Bone marrow (tissue), 2 donors: ENCODE data around the gene SMCR8.
"Not testable (repeated sequence)": the region's sequence is repeated elsewhere in the genome, so short reads cannot be mapped to it uniquely, and the experiment has no call there.

Source experiments
- DNase-seq, 2 donors: peaks; one replicate each; lab custom pipeline; 2025; lab: John Stamatoyannopoulos, UW

Gene SMCR8

DNA sequence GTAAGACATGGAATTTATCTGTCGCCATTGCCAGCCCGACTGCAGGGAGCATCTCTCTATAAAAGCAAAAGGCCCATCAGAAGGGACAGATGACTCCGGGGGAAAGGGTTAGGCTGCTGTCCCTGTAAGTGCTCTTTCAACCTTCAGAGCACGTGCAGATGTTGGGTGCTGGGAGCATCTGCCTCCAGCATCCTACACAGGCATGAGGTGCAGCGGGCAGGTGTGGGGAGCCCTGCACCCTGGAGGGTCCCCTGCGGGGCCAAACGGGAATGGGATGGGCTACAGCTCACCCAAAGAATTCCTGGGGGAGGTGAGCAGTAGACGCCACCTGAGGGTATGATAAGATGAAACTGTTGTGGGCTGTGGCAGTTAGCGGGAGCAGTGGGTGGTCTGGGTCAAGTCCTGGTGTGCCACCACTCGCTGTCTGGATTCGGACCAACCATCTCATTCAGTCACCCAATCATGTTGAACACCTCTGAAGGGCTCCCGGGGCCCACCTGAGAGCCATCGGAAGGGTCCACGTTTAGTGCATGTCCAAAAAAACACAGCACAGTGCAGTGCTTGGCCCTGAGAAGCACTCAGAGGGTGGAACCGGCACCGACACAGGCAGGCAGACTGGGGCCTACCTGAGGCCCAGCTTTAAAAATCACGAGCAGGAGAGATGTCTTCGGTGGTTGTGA, 3.8 kb downstream of the SMCR8 start:
- DNase-seq = no peak

DNA sequence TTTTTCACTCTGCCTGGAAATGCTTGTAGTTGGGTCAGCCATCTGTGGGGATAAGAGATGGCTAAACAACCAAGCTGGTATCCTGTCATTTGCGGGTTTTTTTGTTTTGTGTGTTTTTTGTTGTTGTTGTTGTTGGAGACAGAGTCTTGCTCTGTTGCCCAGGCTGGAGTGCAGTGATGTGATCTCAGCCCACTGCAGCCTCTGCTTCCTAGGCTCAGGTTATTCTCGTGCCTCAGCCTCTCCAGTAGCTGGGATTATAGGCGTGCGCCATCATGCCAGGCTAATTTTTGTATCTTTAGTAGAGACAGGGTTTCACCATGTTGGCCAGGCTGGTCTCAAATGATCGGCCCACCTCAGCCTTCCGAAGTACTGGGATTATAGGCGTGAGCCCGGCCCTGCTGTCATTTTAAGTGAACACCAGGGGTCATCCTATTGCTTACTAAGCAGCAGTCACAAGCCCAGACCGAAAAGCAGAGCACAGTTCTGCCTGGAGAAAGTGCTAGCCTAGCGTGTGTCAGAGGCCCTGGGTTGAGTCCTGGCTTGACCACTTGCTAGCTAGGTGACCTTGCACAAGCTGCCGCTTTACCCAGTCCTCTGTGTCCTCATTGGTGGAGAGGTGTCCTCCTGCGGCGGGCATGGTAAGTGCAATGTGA, 4.6 kb downstream of the SMCR8 start:
- DNase-seq = no peak

DNA sequence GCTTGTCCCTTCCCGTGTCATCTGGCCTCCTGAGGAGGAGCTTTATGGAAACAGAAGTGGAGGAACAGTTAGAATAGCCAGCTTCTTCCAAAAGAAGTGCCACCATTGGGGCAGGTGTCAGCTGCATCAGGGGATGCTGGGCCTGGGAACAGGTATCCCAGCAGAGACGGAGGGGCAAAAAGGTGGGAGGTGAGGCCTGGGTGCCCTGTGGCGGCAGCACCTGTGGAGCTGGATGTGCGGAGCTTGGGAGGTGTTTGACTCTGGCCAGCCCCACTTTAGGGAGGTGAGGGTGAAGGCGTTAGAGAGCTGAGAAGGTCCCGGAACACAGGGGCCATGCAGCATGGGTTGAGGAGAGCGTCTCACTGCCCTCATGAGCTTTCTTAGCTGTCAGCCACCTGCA, 5.2 kb downstream of the SMCR8 start:
- no peak for DNase-seq

DNA sequence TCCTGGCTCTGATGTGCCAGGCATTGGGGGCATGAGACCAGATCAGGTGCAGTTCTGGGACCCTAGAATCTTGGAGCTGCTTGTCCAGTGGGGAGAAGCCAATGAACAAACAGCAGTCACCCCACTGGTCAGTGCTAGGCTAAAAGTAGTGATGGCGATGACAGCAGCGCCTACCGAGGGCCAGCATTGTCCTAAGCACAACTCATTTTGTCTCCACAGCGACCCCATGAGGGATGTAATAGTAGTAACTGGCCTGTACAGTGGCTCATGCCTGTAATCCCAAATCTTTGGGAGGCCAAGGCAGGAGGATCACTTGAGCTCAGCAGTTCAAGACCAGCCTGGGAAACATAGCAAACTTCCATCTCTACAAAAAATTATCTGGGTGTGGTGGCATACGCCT, 6.2 kb downstream of the SMCR8 start:
- DNase-seq = no peak

DNA sequence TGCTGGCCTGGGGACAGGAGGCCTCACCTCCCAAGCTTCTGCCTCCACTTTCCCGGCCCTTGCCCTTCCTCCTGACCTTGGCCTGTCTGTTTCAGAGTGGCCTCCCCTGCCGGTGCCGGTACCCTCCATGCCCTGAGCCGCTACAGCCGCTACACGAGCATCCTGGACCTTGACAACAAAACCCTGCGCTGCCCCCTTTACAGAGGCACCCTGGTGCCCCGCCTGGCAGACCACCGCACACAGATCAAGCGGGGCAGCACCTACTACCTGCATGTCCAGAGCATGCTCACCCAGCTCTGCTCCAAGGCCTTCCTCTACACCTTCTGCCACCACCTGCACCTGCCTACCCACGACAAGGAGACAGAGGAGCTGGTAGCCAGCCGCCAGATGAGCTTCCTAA, 7.4 kb downstream of the SMCR8 start:
- no peak for DNase-seq

DNA sequence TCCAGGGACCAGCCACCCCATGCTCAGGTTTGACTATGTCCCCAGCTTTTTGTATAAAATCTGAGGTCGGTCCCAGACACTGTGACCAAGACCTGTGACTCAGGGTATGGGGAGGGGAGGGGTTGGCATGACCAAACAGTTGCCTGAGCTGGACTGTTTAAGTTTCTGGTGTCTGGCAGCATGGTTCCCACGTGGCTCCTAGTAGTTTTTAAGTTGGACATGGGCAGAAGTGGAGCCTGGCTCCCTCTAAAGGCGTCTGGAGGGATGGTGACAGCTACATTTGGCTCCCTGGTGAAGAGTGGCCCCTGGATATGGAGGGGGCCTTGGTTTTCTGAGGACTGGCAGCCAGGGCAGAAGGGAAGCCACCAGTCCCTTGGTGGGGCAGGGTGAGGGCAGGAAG, 7.9 kb downstream of the SMCR8 start:
- DNase-seq = no peak

DNA sequence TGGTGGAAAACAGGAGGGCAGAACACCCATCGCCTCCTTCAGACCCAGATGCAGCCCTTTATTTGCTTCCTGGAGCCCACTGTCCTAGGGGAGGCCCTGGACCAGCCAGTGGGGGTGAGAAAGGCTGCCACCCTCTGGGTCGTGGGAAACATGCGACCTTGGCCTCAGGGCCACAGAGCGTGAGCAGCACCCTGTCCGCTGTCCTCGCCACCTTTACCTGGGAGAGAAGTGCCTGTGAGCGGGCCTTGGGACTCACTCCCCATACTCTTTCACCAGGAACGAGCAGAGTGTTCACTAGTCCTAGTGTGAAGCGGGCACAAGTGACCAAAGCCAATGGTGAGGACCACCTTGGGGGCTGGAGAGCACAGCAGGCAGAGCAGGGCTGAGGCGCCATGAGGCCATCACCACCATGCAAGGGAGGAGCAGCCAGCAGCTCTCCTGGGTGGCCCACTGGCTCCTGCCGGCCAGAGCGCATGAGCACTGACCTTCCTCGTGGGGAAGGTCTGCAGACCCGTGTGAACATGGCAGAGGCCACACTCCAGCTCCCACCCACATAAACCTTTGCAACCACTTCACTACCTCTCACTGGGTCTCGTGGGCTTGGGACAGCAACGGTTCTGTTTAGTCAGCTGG, 8.5 kb downstream of the SMCR8 start:
- no peak for DNase-seq

DNA sequence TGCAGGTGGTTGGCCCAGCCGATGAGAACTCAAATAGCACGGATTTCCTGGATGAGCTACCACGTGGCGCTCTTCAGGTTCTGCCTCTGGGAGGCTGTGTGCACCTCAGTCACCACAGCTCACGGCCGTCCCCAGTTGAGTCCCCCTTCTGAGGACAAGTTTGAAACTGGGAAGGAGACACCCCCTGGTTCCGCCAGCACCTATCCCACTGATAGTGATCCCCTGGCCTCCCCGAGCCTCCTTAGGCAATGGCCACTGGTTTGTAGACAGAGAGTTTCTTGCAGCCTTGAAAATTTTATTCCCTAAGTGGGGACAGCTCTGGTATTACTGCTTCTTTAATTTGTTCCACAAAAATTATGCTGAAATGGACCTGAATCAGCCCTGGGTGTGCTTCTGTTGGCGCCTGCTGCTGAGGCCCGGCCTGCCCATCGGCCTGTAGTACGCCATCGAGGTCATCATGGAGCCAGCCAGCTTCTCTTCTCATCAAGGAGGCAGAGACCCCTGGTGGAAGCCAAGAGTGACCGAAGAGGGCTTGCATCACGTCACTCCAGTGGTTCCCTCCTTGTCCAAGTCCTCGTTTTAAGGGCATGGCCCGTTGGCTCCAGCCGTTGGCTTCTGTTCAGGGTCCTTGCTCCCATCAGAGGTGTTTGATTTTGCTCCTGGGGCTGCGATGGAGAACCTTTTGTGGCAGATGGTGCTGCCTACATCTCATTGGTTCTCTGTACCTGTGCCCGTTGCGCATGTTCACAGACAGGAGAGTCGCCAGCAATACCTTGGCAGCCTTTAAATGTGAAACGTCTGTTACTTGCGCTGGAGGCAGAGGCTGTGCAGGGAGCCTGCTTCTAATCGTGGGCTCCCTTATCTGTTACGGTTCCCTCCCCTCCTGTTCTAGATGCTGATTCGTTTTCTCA, 9.3 kb downstream of the SMCR8 start:
- no peak for DNase-seq

DNA sequence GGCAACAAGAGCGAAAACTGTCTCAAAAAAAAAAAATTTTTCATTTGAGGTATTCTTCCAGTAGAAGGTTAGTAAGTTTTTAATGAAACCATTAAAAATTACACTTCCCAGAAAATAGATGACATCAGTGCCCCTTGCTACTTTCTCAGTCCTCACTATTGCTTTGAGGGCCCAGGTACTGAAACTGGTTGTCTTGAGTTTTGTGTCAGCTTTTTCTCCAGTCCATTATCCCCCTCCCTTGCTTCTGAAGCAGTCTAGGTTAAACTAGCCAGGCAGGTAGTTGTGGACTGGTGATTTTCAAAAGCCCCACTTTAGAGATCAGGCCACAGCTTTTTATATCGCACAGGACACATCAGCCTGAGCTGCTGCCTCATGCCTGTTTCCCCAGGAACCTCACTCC, 10.9 kb downstream of the SMCR8 start:
- DNase-seq = no peak

DNA sequence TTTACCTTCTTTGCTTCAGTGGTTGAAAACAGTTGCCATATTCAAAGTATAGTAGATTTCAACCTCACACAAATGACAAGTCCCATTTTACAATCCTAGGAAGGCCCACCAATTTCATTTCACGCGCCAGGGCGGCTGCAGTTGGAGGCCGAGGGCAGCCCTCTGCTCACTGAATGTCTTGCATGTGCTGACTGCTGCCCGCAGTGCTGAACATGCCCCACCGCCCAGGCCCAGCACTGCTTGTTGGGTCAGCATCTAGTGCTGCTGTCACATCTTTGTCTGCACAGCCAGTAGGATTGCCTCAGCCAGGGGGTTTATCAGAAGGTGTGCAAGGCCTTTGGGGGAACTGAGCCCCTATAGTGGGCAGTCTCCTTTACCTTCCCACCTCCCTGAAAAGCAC, 11.5 kb downstream of the SMCR8 start:
- no peak for DNase-seq

DNA sequence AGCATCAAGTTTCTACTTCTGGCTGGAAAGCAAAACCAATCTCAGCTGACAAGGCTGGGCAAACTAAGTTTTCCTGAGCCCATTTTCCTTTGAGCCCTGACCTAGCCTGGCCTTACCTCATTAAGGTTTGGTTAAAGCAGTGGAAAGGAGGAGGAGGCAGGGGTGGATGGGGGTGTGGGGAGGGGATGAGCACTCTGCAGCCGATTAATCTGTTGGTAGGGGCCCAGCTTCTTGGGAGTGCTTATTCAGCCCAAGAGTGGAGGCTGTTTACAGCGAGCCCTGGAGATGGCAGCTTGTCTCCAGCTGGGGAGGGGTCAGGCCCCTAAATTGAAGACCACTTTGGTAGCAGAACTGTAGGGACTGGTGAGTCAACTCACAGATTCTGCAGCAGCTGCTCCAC, 12.0 kb downstream of the SMCR8 start:
- DNase-seq = no peak

DNA sequence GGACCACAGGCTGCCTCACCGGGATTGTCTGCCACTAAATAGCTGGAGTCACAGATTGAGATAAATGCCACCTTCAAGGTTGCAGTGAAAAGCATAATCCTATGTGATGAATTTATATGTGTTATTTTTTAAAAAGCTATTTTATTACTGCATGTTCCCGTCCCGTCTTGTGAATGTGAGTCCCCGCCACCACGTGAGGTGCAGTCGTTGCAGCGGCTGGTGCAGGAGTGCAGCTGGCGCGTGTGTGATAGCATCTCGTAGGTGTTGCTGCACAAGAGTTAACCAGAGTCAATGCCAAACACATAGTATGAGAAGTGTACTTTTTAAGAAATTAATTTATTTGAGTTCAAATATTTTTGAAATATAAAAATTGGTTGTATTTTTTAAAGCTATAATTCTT, 12.5 kb downstream of the SMCR8 start:
- DNase-seq = no peak

DNA sequence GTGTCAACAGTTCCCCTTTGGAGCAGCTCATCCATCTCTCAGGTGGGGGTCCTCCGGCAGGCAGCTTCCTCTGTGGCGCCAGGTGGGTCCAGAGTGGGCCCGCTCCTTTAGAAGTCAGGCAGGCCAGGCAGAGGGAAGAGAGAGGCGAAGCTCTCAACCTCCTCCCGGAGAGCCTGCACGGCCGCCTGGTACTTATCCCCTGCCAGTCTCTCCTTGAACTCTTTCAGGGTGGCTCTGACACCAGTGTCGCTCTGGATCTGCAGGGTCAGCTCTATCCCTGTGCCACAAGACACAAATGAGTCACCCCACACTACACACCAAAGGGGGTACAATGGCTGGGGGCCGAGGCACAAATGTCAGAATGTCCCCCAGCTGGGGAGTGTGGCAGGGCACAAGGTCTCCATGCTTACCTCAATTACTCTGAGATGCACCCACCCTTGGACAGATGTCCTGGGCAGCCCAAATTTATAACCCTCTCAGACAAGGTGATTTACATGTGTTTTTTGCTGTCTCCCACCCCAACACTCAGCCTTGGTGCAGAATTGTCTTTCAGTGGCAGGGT, 13.6 kb downstream of the SMCR8 start:
- no peak for DNase-seq

DNA sequence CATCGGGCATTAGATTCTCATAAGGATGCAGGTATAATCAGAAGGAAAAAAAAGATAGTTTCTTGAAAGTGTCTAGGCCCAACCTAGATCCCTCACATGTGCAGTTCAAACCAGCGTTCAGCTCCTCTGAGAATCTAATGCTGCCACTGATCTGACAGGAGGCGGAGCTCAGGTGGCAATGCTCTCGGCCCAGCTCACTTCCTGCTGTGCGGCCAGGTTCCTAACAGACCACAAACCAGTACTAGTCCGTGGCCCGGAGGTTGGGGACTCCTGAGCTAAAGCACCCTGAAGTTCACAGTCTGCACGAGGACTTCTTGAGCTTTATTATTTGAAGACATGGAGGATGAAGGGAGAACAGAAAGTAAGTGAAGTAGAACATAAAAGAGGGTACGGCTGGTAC, 16.8 kb downstream of the SMCR8 start:
- DNase-seq = no peak

DNA sequence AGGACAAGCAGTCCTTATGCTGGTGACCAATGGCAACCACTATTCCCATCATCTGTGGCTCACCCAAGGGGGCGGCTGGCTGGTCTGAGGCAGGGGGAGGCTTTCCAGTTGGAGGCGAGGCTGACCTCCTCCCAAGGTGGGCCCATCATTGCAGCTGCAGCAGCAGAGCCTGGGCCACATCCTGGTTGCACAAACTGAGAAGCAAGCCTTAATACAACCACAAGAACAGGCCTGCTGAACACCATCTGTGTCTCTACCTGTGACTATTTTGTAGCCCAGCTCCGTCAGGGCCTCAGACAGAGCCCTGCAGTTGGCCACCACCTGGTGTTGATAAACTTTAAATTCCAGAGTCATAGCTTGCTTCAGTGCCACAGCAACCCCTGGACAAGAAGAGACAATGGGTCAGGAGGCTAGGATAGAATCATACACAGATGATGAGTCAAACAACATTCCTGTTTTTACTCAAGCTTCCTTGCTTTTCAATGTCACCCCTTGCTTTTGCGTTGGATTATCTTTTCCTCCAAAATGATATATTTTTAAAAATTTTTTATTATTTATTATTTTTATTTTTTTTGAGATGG, 17.9 kb downstream of the SMCR8 start:
- no peak for DNase-seq

DNA sequence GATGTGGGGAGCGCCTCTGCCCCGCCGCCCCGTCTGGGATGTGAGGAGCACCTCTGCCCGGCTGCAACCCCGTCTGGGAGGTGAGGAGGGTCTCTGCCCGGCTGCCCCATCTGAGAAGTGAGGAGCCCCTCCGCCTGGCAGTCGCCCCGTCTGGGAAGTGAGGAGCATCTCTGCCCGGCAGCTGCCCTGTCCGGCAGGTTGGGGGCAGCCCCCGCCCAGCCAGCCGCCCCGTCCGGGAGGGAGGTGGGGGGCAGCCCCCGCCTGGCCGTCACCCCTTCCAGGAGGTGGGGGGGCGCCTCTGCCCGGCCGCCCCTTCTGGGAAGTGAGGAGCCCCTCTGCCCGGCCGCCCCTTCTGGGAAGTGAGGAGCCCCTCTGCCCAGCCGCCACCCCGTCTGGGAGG, 23.1 kb downstream of the SMCR8 start:
- DNase-seq = not testable (repeated sequence)

DNA sequence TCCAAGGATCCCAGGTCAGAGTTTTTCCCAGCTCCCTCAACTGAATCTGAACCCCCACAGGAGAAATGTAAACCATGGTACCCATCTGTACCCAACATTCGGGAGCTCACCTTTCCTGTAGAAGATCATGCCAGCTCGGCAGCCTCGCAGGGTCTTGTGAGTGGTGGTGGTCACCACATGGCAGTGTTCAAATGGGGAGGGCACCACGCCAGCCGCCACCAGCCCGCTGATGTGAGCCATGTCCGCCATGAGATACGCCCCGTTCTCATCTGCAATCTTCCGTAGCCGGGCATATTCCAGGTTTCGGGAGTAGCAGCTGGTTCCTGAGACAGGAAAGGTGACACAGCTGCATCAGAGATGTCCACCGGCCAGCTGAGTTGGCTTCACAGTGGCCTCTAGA, 24.8 kb downstream of the SMCR8 start:
- no peak for DNase-seq

DNA sequence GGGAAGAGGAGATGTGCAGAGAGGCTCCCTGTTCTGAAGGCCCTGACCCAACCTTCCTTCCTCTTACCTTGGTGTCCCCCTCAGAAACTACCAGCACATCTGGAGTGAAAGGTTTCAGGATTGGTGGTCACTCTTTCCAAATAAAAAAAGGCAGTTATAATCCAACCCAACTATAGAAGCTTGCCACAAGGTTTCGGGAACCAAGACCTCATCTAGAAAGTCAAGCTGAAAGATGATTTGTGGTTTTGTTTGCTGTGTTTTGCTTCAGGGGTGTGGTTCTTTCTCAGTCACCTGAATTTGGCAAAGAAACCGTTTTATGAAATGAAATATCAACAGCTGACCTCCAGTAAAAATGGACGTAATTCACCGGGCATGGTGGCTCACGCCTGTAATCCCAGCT, 28.9 kb downstream of the SMCR8 start:
- no peak for DNase-seq

DNA sequence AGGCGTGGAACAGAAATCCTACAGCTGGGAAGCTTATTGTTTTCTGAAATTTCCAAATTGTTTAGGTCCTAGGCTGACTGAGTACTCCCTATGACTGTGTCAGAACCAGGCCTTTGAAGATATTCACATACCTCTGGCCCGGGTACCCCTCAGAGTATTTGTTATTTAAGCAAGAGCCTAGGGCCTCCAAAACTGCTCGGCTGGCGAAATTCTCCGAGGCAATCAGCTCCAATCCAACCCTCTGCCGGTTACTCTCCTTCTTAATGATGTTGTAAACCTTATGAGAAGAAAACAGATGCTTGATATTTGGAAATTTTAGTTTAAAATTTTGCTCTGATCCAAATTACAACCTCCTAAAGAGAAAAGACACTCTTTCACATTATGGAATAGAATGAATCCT, 38.4 kb downstream of the SMCR8 start:
- no peak for DNase-seq

DNA sequence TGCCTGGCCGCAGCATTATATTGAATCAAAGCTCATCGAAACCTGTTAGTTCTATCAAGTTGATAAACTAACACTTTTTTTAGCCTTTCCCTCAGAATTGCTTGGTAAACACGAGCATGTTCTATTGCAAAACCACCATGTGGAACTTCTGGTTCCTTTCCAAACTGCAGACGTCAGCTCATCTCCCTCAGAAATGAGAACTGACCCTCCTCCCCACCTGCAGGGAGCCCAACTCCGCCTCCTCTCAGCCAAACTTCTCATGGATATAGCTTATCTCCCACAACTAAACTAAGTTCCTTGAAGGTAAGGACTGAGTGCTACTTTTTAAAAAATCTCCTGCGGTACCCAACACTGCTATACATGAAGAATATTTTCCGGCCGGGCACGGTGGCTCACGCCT, 41.5 kb downstream of the SMCR8 start:
- no peak for DNase-seq

DNA sequence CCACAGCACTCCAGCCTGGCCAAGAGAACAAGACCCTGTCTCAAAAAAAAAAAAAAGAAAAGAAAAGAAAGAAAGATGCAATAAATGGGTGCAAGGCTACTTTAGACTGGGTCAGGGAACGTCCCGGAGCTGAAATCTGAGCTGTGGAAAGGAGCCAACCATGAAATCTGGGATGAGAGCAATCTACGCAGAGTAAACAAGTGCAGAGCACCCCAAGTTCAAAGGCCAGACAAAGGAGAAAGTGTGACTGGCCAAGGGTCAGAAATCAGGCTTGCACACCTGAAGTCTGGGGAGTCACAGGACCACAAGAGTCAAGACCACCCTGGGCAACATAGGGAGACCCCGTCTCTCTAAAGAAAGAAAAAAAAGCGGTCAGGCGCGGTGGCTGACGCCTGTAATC, 45.4 kb downstream of the SMCR8 start:
- no peak for DNase-seq
